ENCODE measurements around the gene URB2.
"Not testable (repeated sequence)": the region's sequence is repeated elsewhere in the genome, so short reads cannot be mapped to it uniquely, and the experiment has no call there.

URB2 gene

DNA sequence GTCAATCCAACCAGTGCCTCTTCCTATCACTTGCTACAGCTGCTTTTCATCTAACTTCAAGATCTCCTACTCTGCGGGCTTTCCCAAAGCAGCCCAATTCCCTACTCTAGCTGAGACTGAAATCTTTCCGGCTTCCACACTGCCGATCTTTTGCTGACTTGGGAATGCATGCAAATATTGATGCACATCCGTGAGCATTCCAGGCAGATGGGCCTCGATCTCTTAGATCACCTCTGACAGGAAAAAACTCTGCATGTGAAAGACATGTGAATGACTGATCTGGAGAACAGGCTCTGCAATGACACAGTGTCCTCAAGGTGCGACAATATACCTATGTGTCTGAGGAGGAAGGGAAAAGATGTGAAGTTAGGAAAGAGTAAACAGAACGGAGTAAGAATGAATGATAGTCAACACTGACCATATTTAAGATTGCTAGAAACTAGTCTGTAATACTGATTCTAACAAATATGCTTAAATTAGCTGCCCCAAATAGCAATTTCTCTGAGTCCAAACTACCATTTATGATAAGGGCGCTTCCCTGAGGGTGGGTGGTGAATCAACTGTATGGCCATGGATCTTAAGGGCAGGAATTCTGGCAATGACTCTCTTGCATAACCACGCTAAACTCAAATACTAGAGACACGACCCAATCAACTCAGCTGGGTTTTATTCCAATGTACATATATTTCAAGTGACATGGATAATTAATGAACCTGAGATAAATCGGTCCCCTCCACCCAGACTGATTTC is 8.5 kb upstream of the URB2 start:
- no peak for DNase-seq

- DNase-seq = no peak
These were observed 7.0 kb upstream of the URB2 start for GRCh38 chr1:229619002-229619401.

DNA sequence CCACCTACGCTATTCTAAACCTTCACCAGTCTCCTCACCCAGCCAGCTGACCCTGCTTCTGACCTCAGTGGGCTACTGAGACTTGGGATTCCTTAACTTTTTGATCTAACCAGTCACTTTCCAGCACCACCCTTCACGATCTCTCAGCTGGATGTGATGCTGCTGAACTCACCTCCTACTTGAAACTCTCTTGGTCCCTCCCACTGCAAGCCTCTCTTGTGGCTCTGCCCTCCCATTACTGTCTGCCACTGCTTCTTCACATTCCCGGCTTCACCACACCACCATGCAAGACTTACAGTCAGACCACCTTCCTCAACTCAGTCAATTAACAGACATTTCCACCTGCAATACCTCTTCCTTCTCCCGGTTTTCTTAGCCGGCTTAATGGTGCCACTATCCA is 6.4 kb upstream of the URB2 start:
- DNase-seq = no peak

DNA sequence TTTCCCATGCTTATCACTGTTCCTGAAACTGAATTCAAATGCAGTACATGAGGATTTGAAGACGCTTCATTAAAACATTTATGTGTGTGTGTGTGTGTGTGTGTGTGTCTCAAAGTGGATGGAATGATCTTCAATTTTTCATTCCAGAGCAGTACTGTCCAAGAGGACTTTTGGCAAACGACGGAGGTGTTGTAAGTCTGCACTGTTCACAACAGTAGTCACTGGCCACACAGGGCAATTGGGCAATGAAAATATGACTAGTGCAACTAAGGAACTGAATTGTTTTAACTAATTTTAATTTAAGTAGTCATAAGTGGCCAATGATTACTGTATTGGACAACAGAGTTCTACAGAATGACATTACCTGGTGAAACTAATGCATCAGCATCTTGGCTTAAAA is 5.2 kb upstream of the URB2 start:
- DNase-seq = no peak

DNA sequence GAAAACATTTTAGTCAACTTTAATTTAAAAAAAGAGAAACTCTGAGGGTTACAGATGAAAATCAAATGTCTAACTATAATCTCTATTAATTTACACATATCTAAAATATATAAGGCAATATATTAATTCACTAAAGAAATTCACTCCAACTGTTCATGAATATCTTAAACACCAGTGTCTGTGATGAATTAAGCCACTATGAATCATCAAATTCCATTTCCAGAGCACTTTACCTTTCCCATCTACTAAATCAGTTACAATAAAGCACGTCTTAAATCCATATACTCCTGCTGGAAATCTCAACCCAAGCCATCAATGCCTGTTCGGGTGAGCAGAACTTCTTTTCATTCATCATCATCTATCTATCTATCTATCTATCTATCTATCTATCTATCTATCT is 4.4 kb upstream of the URB2 start:
- no peak for DNase-seq

- DNase-seq = not testable (repeated sequence)
These were observed 3.4 kb upstream of the URB2 start for GRCh38 chr1:229622641-229623120.

- DNase-seq = no peak
These were observed 2.8 kb upstream of the URB2 start for GRCh38 chr1:229623225-229623624.

DNA sequence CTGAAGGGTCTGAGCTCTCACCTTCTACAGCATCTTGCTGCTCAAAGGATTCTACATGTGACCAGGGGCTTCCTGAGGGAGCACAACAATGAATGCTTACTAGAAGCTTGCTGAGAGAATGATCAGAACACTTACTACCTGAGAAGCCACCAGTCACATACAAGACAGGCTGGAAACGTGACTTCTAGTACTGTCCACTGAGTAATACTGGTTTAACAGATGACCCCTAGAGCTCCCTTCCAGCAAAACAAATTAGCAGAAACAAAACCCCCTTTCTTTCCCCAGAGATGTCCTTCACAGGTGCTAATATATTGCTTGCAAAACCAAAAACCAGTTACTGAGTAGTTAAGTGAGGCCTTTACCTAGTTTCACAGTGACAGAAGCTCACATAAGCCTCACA is 2.2 kb upstream of the URB2 start:
- no peak for DNase-seq

GRCh38 chr1:229624521-229625070 is 1.5 kb upstream of the URB2 start:
- no peak for DNase-seq

- peak; percentile 54 for DNase-seq
These were observed 754 bp upstream of the URB2 start for GRCh38 chr1:229625071-229625914.

- DNase-seq = no peak
These were observed 956 bp downstream of the URB2 start for GRCh38 chr1:229627003-229627402.

DNA sequence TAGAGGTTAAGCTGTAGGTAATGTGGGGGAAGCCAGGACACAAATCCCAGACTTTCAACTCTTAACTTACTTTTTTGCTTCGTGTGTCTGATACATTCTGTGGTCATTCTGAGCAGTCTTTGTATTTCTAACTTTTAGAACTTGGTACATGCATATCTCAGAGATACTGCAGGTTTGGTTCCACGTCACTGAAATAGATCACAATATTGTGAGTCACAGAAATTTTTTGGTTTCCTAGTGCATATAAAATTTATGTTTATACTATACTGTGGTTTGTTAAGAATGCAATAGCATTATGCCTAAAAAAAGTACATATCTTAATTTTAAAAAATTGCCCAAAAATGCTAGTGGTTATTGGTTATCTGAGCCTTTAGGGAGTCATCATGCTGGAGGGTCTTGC is 3.2 kb downstream of the URB2 start:
- no peak for DNase-seq

GRCh38 chr1:229631148-229631547 is 5.1 kb downstream of the URB2 start:
- no peak for DNase-seq

GRCh38 chr1:229631966-229632365 is 5.9 kb downstream of the URB2 start:
- DNase-seq = no peak

- no peak for DNase-seq
These were observed 10.0 kb downstream of the URB2 start for GRCh38 chr1:229636042-229636441.

DNA sequence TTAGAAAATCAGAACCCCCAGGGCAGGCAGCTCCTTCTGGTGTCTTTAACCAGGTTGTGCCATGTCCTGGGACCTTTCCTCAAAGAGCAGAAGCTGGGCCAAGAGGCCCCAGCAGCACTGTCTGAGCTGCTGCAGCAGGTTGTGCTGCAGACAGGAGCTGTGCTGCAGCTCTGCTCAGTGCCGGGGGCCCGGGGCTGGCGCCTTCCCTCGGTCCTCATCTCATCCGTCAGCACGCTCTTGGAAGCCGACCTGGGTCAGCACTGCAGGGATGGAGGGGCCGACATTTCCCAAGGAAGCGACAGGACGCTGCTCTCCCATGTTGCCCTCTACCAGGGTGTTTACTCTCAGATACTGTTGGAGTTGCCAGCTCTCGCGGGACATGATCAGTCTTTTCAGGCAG is 11.7 kb downstream of the URB2 start:
- DNase-seq = no peak

- DNase-seq = peak; percentile 71
These were observed 14.4 kb downstream of the URB2 start for GRCh38 chr1:229640455-229640854.

GRCh38 chr1:229641306-229641705 is 15.3 kb downstream of the URB2 start:
- DNase-seq = no peak

DNA sequence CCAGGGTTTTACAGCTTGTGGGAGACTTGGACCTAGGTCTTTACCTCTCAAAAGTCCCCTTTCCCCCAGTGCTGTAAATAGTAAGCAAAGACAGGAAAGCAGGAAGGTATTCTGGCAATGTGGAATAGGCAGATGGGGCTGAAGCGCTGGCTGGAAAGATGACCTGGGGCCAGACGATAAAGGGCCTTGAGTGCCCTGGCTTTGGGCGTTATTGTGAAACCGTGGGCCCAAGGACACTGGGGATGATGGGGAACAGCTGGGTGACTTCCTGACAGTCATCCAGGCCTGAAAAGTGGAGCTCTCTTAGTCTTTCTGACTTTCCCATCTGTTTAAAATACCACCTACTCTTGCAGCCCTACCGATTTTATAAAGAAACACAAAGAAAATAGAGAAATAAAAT is 16.3 kb downstream of the URB2 start:
- no peak for DNase-seq

- DNase-seq = no peak
These were observed 16.9 kb downstream of the URB2 start for GRCh38 chr1:229642970-229643369.

- no peak for DNase-seq
These were observed 18.1 kb downstream of the URB2 start for GRCh38 chr1:229643996-229644745.

GRCh38 chr1:229645324-229645993 is 19.4 kb downstream of the URB2 start:
- no peak for DNase-seq

DNA sequence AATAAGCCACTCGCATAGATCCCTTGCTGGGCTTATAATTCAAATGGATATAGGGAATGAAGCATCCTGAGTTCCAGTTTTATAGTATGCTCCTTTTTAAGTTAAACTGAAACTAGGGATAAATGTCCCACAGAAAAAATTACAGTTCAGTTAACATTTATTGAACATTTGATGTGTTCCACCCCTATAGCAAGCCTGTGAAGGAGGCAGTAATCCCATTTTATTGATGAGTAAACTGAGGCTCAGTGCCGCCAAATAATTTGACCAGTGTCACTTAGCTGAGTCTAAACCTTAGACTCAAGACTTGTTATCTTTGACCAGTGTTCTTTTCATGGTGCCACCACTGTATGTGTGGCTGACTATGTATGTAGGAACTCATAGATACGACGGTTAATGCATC is 22.4 kb downstream of the URB2 start:
- DNase-seq = no peak

Measured in NCI-H2171 treated with DMSO at 0.1 percent for 48 hours (cell line).